ENCODE data around the gene GPC4. TPM values are rescaled to one million over a fixed set of nuclear protein-coding genes. Genes with fewer than 3 reads are reported as not detected.

Gene GPC4
- total RNA-seq, 2 experiments from 2014 or later = not detected

DNA sequence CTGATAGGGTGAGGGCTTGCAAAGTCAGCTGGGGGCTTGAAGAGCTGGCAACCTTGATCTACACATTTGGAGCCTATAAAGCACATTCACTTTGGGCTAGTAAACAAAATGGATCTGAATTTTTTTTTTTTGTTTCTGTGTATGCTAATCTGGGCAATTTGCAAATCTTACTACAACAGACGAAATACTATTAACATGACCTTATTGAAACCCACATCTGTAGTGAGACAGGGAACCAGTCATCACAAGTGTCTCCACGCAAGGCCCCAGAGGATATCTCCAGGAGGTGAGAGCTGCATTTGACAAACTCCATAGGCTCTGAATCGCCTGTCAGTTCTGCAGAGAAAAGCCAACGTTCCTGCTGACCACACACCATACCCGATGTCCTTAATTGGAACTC is 164.1 kb downstream of the GPC4 start:
- H3K9me3 Mint-ChIP-seq = peaks cover 2% of the 10 kb centered on the region
- H3K4me3 Mint-ChIP-seq = no peak overlapping the region
- no peaks in the 10 kb centered on the region for H3K27me3 Mint-ChIP-seq
- no peaks in the 10 kb centered on the region for H3K36me3 Mint-ChIP-seq (ENCODE audit: low read depth)
- DNase-seq = no peak
- H3K27ac Mint-ChIP-seq = no peak overlapping the region
- ChIA-PET POLR2A (no interaction called here), CTCF (interaction anchor here (0.5 kb wide), 1 partner anchor 12 kb away, joined by 3 read pairs; no protein-coding TSS in a partner anchor)
- H3K4me1 Mint-ChIP-seq = no peaks in the 10 kb centered on the region

DNA sequence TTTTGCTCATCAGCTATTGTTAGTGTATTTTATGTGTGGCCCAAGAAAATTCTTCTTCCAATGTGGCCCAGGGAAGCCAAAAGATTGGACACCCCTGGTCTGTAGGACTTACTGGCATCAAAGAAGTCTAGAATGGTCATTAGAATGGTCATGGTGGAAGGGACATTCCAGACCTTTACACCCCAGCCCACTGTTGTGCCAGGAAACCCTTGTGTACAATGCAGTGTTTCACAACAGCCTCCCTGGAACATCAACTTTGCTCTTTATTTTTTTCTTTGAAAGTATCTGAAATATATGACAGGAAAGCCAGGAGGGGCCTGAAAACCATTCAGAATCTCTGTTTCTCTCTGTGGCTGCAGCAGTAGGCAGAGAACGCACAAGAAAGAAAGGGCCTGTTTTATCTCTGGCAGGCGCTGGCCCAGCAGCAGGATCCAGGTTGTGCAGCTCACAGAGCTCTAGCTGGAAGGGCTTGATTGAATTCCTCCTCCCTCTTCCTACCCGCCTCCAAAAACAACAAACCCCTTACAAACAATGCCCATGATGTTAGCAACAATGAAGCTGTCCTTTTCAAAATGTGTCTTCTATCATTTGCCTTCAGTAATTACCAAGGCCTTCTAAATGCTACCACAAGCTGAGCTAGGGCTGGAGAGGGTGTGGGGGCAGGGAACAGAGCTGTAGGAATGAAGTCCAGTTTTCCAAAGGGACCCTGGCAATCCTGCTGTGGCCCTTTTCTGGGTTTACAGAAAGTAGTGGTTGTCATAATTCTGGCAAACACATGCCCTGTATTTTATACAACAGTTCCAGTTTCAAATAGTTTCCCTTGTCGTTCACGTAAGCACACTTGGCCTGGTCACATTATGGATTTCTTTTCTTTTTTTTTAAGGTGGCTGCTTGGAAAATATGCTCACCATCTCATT is 164.8 kb downstream of the GPC4 start:
- Mint-ChIP-seq H3K36me3 (ENCODE audit: low read depth) (no peaks in the 10 kb centered on the region), H3K27ac (no peak overlapping the region), H3K9me3 (peaks cover 2% of the 10 kb centered on the region), H3K27me3 (no peaks in the 10 kb centered on the region), H3K4me1 (no peaks in the 10 kb centered on the region), H3K4me3 (no peak overlapping the region)
- POLR2A ChIA-PET = no interaction called here
- CTCF ChIA-PET = interaction anchor here (0.5 kb wide), 1 partner anchor 12 kb away, joined by 3 read pairs; no protein-coding TSS in a partner anchor
- no peak for DNase-seq

Other genes with a start within 250 kb of the GPC4 start
- not detected for gene TFDP3, start 197.1 kb downstream of the GPC4 start, total RNA-seq